ENCODE measurements around the gene TEX52.

Gene TEX52

DNA sequence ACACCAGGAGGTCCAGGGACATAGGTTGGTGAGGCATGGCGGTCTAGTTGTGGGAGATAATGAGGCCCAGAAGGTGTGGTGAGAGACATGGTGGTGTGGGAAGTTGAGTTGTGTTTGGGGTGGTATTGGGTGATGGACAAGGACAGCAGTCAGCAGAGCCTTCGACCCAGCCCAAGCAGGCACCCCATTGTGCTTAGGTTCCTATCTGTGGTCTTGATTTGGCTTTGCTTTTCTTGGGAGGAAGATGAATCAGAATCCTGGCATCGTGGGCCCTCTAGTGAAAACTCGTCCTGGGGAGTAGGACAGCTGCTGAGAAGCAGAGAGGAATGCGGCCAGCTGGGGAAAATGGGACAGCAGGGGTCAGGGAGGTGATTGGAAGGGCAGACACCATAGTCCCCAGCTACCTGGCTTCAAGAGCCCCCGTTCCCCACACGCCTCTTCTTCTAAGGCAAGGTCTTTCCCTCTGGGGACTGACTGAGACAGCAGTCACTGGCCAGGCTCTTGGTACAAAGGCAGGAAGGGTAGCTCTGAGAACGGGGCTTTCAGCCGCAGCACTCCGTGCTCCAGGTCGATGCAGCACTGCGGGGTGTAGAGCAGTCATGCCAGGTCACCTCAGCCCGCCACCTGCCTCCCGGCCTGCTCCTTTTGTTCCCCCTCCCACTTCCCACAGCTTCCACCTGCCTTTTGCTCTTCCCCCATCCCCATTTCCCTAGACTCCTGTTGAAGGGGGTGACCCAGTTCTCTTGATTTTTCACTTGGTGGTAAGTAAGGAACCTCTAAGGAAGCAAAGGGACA, 29.9 kb downstream of the TEX52 start:
- no peak for DNase-seq

- no peak for DNase-seq
Observed at GRCh38 chr12:2826036-2826435, 30.8 kb downstream of the TEX52 start.

GRCh38 chr12:2825132-2825531, 31.7 kb downstream of the TEX52 start:
- DNase-seq = no peak

DNA sequence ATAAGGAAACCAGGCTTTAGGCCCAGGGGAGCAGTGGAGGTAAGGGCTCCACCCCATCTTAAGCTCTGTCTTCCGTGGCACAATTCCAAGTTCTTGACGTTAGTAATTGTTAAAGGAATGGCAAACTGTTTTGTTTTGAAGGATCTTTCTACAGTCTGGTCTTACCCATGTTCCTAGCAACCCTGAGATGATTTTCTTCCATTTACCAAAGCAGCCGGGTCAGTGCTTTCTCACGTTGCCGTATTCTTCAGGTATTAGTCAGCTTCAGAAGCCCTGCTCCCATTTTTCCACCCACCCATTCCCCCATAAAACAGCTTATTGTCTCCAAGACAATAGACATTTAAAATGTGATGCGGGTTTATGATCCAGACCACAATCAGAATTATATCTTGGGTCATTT, 32.3 kb downstream of the TEX52 start:
- DNase-seq = no peak

- no peak for DNase-seq
Observed at GRCh38 chr12:2823483-2823882, 33.4 kb downstream of the TEX52 start.

DNA sequence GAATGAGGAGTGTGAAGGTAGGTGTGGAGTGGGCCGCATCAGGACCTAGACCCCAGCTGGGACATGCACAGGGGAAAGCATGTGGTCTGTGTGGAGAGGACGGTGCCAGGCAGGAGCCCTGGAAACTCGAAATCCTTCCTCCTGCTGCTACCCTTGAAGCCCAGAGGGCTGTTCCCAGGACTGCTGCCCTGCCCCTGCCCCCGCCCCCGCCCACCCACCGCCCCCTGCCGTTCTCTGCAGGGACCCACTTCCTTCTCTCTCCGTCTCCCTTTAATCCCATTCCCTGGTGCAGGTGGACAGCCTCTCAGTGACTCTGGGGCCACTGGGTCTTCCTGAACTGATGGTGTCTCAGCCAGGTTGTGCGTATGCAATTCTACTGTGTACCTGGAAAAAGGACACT, 36.4 kb downstream of the TEX52 start:
- DNase-seq = no peak

DNA sequence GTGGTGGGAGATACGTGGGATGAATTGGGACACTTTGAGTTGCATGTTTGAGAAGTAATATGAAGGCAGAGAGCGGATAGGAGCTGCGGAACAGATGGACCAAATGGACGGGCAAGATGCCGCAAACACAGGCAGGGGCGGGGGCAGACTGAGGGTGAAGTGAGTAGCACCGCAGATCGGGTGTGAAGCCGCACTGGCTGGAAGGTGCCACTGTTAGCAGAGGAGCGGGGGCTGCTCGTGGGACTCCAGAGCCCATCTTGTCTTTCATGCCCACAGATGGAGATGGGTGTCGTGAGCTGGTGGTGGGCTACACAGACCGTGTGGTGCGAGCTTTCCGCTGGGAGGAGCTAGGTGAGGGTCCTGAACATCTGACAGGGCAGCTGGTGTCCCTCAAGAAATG, 37.0 kb downstream of the TEX52 start:
- no peak for DNase-seq

DNA sequence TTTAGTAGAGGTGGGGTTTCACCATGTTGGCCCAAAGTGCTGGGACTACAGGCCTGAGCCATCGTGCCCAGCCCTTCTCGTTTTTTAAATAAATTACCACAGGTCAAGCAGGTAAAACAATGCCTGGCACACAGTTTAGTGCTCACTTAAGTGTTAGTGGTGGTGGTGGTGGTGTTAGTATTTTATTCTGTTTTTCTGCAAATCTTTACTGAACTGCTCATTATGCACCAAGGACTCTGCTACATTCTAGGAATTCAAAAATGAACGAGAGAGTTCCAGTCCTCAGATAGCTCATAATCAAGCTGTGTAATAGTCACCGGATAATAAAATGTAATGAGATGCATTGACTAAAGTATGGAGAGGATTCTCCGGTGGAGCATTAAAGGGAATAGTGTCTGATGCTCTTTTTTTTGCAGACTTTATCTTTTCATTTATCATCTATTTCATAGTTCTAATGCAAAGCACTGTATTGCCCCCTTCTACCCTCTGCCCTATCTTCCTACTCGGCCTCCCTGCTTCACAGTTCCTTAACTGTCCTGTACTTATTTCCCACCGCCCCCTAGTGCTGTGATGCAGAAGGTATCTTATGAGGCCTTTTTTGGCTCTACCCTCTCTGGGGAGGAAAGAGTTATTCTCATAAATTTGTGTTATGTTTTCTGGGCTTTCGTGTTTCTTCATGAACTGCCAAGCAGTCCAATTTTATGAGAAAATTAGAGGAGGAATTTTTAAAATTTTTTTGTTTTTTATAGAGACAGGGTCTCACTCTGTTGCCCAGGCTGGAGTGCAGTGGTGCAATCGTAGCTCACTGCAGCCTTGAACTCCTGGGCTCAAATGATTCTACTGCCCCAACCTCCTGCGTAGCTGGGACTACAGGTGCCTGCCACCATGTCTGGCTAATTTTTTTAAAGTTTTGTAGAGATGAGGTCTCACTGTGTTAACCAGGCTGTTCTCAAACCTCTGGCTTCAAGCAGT, 43.3 kb downstream of the TEX52 start:
- peak; percentile 17 for DNase-seq

- peak; percentile 92 for DNase-seq
Observed at GRCh38 chr12:2812290-2813213, 44.3 kb downstream of the TEX52 start, which contains the start of gene ITFG2. TSS of gene ITFG2 (plus strand) at chr12:2812668. CDS start at chr12:2812761, 93 bp downstream.

- no peak for DNase-seq
Observed at GRCh38 chr12:2811801-2812200, 45.0 kb downstream of the TEX52 start.

GRCh38 chr12:2806700-2807099, 50.1 kb downstream of the TEX52 start:
- DNase-seq = no peak

DNA sequence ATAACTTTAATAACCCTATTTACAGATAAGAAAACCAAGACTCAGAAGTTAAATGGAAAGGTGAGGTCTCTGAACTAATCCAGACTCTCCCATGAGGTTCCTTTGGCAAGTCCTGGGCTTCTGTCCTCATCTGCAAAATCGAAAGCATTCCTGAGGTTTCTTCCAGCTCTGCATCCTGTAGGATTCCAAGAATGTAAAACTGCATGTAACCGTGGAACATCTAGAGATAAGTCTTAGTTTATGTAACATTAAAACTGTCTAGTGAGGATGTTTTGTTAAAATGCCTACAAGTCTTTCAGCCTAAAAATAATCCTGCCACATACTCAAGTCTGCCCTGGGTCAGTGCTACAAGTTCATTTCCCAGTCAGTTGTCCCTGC, 51.7 kb downstream of the TEX52 start:
- DNase-seq = no peak

DNA sequence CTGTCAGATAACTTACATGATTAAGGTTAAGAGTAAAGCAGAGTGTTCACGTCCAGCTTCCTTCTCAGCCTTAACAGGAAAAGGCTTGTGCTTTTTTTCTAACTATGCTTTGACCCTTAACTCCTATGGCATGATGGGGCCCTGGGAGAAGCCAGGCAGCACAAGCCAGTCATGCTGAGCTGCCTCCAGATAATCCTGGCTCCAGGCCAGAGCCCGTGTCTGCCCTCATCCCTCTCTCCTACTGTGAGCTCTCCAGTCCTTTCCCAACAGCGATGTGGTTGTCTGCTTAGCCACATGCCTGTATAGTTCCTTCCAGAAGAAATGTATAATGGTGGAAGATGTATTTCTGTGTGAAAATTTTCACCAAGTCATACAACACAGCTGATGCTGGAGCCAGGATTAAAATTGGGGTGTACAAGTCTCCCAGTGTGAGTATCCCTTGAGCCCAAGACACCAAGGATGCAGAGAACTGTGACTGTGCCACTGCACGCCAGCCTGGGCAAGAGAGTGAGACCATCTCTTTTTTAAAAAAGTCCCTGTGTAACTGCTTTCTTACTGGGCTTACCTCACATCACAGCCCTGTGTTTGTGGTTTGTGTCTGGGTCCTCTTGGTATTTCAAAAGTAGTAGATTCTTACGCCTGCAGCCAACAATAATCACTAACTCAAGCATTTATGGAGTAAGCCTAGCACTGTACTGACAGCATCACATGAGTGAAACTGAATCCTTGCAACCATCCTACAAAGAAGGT, 52.3 kb downstream of the TEX52 start:
- DNase-seq = no peak

DNA sequence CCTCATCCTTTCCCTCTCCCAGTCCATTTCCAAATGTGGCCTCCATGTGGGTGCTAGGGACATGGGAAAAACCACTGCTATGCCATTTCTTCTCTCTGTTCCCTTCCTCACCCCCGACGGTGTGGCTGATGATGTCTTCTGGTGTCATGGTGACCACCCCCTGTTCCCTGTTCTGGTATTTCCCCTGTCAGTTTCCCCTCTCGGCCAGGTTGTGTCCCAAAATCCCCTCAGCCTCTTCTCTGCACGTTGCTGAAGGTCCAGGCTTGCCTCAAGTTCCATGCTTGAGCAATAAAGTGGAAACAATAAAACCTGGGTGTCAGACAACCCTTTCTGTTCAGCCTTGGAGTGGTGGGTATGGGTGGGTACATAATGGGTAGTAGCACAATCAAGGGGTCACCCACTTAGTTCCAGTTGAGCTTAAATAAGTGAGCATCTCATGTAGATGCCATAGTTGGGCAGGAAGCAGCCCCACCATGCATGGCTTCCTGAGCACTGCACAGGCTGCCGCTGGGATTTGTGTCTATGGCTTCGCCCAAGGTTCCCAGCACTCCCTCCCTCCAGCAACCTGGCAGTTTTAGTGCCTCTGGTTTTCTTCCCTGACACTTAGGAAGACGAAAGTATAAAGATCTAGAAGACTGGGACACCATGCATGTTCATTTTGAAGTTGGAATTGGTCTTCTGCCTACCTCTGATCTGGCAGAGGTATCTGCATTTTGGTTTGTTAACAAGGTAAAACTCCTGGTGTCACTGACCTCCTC, 53.0 kb downstream of the TEX52 start:
- no peak for DNase-seq

- DNase-seq = no peak
Observed at GRCh38 chr12:2801044-2801783, 55.6 kb downstream of the TEX52 start.

DNA sequence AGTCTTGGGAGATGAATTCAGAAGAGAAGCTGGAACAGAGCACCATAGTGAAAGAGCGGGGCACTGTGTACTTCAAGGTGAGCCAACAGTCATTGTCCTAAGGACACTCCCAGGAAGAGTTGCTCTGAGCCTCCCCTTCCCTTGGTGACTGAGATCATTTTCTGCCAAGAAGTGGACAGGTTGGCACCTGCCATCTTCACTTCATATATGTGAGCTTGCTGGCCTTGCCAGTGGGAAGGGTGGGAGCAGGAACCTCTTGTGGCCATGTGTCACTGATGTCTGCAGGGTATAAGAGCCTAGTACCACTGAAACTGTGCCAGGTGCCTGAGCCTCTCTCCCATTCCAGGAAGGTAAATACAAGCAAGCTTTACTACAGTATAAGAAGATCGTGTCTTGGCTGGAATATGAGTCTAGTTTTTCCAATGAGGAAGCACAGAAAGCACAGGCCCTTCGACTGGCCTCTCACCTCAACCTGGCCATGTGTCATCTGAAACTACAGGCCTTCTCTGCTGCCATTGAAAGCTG, 56.7 kb downstream of the TEX52 start:
- DNase-seq = no peak
